GM10266 (cell line): ENCODE data around the gene PDE6A.

ENCODE experiments used
- DNase-seq: peaks from one replicate; pipeline ENCODE4 v3.0.0; 2012; ENCODE audit errors: extremely low spot score
- CTCF ChIP-seq: IDR thresholded peaks from 2 replicates; pipeline ENCODE4 v1.5.1; 2012; ENCODE audit warnings: mild to moderate bottlenecking, low read depth; ENCODE audit not compliant: control insufficient read depth, insufficient read depth; ENCODE audit errors: missing control alignments

The PDE6A gene

GRCh38 chr5:149820012-149820411 lies 124.6 kb downstream of the PDE6A start:
- no peak for TF ChIP-seq CTCF
- DNase-seq, result no peak

DNA sequence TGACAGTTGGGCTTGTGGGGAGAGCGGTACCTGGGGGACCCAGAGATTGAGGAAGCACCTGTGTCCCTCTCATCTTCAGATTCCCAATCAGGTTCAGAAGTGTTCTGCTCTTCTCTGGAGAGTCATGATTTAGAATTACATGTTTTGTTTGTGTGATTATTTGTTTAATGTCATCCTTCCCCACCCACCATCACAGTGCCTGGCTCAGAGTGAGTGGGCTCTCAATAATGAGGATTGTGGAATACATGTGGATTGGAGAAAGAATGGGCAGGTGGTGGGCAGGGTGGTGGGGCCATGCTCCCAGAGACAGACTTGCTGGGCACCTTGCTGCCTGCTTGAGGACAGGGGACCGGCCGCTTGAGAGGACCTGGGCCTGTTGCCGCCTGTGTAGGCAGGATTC lies 126.5 kb downstream of the PDE6A start:
- DNase-seq, result no peak
- TF ChIP-seq CTCF, result no peak

GRCh38 chr5:149817539-149818060 lies 127.0 kb downstream of the PDE6A start:
- DNase-seq, result no peak
- no peak for TF ChIP-seq CTCF

- TF ChIP-seq CTCF, result no peak
- DNase-seq, result no peak
Observed at GRCh38 chr5:149816661-149817060, 127.9 kb downstream of the PDE6A start.

DNA sequence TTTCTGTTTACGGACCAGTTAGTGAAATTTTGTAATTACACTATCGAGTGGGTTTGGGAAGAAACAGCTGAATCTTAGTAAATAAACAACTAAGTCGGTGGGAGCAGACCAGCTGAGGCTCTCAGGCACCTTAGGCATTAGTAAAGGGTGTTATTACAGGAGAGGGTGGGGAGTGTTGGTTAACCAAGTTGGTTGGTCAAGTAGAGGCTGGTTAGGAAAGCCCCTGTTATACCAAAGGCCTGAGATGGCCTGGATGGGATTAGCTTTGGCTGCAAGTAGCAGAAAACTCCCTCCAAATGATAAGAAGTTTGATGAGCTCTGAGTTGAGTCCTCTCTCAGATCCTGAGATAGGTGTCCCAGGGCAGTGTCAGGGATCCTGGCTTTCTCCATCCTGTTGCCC lies 133.1 kb downstream of the PDE6A start:
- no peak for TF ChIP-seq CTCF
- DNase-seq, result no peak

GRCh38 chr5:149810856-149811255 lies 133.7 kb downstream of the PDE6A start:
- no peak for TF ChIP-seq CTCF
- DNase-seq, result no peak

GRCh38 chr5:149809931-149810691 lies 134.5 kb downstream of the PDE6A start:
- no peak for TF ChIP-seq CTCF
- DNase-seq, result no peak
